Measurements from ENCODE around the gene DHRS7.
A peak's percentile ranks its signal among the peaks of the same experiment; 100 is the strongest.

The DHRS7 gene

DNA sequence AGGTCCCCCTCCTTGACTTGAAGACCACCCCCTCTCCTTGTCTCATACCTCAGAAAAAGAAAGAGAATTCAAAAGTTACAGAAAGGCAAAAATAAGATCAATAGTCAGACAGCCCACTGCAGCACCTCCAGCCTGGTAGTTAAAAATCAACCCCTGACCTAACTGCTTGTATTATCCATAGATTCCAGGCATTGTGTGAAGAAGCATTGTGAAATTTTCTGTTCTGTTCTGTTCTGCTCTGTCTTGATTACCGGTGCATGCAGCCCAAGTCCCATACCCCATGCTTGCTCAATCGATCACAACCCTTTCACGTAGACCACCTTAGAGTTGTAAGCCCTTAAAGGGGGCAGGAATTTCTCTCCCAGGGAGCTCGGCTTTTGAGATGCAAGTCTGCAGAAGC, 5.8 kb upstream of the DHRS7 start:
- no peaks in the 10 kb centered on the region for H3K9me3 ChIP-seq
- H3K4me1 ChIP-seq, result no peaks in the 10 kb centered on the region
- no peaks in the 10 kb centered on the region for H3K27me3 ChIP-seq
- no peak overlapping the region for H3K4me3 ChIP-seq (ENCODE audit: low read depth, low read length)
- no peak for DNase-seq
- H3K36me3 ChIP-seq, result no peaks in the 10 kb centered on the region
- TF ChIP-seq CTCF (IDR thresholded peaks at IDR 0.05; ENCODE audit: low read depth, low read length), result no peak

GRCh38 chr14:60169722-60170121, 4.5 kb upstream of the DHRS7 start:
- no peak for DNase-seq
- Histone ChIP-seq H3K4me1 (no peaks in the 10 kb centered on the region; the same call in 1 of the 2 replicates), H3K27me3 (no peaks in the 10 kb centered on the region), H3K4me3 (ENCODE audit: low read depth, low read length) (no peak overlapping the region), H3K9me3 (no peaks in the 10 kb centered on the region), H3K36me3 (no peaks in the 10 kb centered on the region)
- no peak for TF ChIP-seq CTCF (IDR thresholded peaks at IDR 0.05; ENCODE audit: low read depth, low read length)

- Histone ChIP-seq H3K27me3 (no peaks in the 10 kb centered on the region), H3K4me1 (no peaks in the 10 kb centered on the region; the same call in 1 of the 2 replicates), H3K4me3 (ENCODE audit: low read depth, low read length) (no peak overlapping the region), H3K36me3 (no peaks in the 10 kb centered on the region), H3K9me3 (no peaks in the 10 kb centered on the region)
- no peak for TF ChIP-seq CTCF (IDR thresholded peaks at IDR 0.05; ENCODE audit: low read depth, low read length)
- no peak for DNase-seq
Measured at GRCh38 chr14:60166142-60166541, 944 bp upstream of the DHRS7 start.

DNA sequence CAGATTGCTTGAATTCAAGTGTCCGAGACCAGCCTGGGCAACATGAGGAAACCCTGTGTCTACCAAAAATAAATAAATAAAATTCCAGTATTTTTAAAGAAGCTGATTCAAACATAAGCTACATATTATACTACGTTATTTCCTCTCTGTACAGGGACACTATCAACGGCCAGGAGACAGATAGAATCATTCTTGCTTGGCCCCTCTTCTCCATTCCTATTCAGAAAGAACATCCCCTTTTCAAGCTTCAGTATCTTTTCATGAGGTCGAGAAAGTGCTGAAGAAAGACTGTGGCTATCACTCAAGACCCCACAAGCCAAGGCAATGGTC, 314 bp upstream of the DHRS7 start:
- no peaks in the 10 kb centered on the region for H3K9me3 ChIP-seq
- no peak; the same call in 1 of the 2 replicates for TF ChIP-seq CTCF (IDR thresholded peaks at IDR 0.05; ENCODE audit: low read depth, low read length)
- H3K36me3 ChIP-seq, result no peaks in the 10 kb centered on the region
- no peak for DNase-seq
- H3K4me3 ChIP-seq (ENCODE audit: low read depth, low read length), result peak overlapping the region; percentile 95
- H3K27me3 ChIP-seq, result no peaks in the 10 kb centered on the region
- no peaks in the 10 kb centered on the region; the same call in 1 of the 2 replicates for H3K4me1 ChIP-seq

GRCh38 chr14:60164404-60164711, 840 bp downstream of the DHRS7 start:
- Histone ChIP-seq H3K36me3 (no peaks in the 10 kb centered on the region), H3K9me3 (no peaks in the 10 kb centered on the region), H3K4me1 (no peaks in the 10 kb centered on the region; the same call in 1 of the 2 replicates), H3K27me3 (no peaks in the 10 kb centered on the region), H3K4me3 (ENCODE audit: low read depth, low read length) (peak overlapping the region; percentile 95)
- no peak for TF ChIP-seq CTCF (IDR thresholded peaks at IDR 0.05; ENCODE audit: low read depth, low read length)
- DNase-seq, result no peak

DNA sequence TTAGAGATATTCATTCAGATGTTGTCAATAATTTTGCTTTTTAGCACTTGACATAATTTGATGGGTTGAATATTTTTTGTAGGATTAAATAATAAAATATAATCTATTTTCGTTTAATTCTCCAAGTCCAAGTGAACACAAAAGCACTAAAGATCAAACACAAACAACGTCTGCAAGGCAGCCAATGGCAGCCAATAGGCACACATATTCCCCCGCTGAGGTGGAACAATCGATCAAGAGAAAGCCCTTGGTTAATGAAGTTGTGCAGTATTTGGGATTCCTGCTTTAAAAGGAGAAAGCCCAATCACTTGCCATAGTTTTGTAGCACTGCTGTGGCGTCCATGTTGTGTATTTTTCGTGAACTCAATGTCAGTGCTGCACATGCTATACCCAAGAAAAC, 1.5 kb downstream of the DHRS7 start:
- Histone ChIP-seq H3K9me3 (no peaks in the 10 kb centered on the region), H3K36me3 (no peaks in the 10 kb centered on the region), H3K4me3 (ENCODE audit: low read depth, low read length) (peak overlapping the region; percentile 95; the same call in 1 of the 2 replicates), H3K27me3 (no peaks in the 10 kb centered on the region), H3K4me1 (no peaks in the 10 kb centered on the region; the same call in 1 of the 2 replicates)
- no peak for DNase-seq
- TF ChIP-seq CTCF (IDR thresholded peaks at IDR 0.05; ENCODE audit: low read depth, low read length), result no peak

All from BE2C (cell line).